Measurements from ENCODE around the gene EZR. TPM values are rescaled to one million over a fixed set of nuclear protein-coding genes. Genes with fewer than 3 reads are reported as not detected.

The EZR gene
- total RNA-seq, 6 donors from 2014 or later: 188 to 810 (median 346) TPM

DNA sequence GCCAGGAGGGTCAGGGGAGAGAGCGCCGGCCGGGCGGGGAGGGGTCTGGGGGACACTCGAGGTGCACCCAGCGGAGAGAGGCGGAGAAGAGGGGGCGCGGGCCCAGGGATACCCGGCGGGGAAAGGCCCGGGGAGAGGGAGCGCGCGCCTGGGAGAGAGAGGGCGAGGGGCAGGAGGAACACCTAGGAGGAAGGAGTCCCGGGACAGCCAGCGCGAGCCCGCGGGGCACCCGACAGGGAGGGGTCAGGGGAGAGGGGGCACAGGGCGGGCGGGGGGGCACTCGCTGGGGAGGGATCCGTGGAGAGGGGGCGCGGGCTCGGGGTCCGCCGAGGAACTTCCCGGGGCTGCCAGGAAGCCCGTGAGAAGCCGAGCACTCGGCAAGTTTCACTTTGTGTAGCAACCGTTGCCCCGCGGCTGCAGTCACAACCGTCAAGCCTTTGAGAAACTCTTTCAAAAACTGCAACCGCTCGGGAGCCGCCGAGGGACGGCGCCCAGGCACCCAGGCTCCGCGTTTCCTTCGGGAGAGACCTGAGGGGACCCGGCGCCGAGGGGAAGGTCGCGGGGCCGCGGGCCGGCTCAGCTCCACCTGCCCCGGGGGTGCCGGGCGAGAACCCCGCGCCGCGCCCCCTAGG lies 471 bp downstream of the EZR start:
- peak; percentile 59 to 93 for DNase-seq
- Histone ChIP-seq H3K4me3 (peak overlapping the region; percentile 74 to 95 (median 86)), H3K36me3 (peaks cover 0 to 11% (median 2%) of the 10 kb centered on the region in 4 donors), H3K27me3 (no peaks in the 10 kb centered on the region), H3K9me3 (no peaks in the 10 kb centered on the region), H3K27ac (peak overlapping the region; percentile 95 to 100 (median 98)), H3K4me1 (peaks cover 22 to 52% (median 36%) of the 10 kb centered on the region in 4 donors)
- 0% methylated on average over 6 to 29 of the region's 63 CpGs for WGBS, 2 donors
- TF ChIP-seq EP300 (IDR thresholded peaks at IDR 0.05): no peak
- TF ChIP-seq, protein P1, sequence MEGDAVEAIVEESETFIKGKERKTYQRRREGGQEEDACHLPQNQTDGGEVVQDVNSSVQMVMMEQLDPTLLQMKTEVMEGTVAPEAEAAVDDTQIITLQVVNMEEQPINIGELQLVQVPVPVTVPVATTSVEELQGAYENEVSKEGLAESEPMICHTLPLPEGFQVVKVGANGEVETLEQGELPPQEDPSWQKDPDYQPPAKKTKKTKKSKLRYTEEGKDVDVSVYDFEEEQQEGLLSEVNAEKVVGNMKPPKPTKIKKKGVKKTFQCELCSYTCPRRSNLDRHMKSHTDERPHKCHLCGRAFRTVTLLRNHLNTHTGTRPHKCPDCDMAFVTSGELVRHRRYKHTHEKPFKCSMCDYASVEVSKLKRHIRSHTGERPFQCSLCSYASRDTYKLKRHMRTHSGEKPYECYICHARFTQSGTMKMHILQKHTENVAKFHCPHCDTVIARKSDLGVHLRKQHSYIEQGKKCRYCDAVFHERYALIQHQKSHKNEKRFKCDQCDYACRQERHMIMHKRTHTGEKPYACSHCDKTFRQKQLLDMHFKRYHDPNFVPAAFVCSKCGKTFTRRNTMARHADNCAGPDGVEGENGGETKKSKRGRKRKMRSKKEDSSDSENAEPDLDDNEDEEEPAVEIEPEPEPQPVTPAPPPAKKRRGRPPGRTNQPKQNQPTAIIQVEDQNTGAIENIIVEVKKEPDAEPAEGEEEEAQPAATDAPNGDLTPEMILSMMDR (IDR thresholded peaks at IDR 0.05): no peak
- peak; percentile 45 to 66 for ATAC-seq (ENCODE audit: low FRiP score in 2 of 2)

DNA sequence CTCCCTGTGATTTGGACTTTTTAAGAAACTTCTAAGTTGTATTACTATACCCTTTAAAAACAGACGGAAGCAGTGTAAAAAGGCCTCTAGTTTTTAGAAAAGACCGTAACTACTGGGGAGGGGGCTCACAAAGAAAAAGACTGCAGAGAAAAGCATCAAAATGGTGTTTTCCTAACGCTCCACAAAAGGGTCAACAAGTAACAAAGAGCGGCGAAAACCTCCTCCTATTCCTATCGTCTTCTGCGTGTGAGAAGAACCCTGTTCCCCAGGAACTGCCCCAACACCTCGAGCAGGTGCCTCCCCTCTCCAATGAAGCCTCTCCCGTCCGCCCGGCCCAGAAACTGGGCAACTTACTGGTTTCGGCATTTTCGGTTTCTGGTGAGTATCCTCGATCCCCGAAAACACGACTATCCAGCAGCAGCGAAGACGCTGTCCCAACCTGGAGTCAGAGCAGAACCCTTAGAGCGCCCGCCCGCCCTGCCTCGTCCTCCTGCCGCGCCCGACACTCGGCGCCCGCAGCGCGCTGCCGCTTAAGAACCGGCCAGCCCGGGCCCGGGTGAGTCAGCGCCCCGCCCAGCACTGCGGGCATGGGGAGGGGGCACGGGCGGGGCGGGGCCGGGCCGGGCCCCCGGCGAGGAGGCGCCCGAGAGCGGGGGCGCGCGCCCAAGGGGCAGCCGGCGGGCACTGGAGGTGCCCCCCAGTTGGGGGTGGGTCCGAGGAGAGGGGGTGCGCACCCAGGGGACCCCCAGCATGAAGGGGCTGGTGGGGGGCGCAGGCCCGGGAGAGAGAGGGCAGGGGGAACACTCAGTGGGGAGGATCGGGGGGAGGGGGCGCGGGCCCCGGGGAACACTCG lies 1.2 kb downstream of the EZR start:
- no peaks in the 10 kb centered on the region for H3K9me3 ChIP-seq
- WGBS, 2 donors: 2 to 4% methylated on average over 15 to 26 of the region's 61 CpGs
- peaks cover 30 to 59% (median 43%) of the 10 kb centered on the region in 4 donors for H3K4me1 ChIP-seq
- DNase-seq (peak; percentile 89 to 97), ATAC-seq (ENCODE audit: low FRiP score in 2 of 2) (peak; percentile 89 to 92)
- H3K27me3 ChIP-seq: no peaks in the 10 kb centered on the region
- TF ChIP-seq POLR2AphosphoS5 (IDR thresholded peaks at IDR 0.05) (peak; percentile 96 to 99), EP300 (IDR thresholded peaks at IDR 0.05) (peak in 1 of 4 donors; percentile 55), POLR2A (IDR thresholded peaks at IDR 0.05) (peak in 3 of 4 donors; percentile 92 to 98 (median 97))
- TF ChIP-seq, protein P1 (IDR thresholded peaks at IDR 0.05): peak in 2 of 6 experiments; percentile 7 to 15
- peak overlapping the region; percentile 95 to 100 (median 98) for H3K27ac ChIP-seq
- peak overlapping the region; percentile 74 to 95 (median 86) for H3K4me3 ChIP-seq
- H3K36me3 ChIP-seq: peaks cover 0 to 17% (median 2%) of the 10 kb centered on the region in 4 donors

DNA sequence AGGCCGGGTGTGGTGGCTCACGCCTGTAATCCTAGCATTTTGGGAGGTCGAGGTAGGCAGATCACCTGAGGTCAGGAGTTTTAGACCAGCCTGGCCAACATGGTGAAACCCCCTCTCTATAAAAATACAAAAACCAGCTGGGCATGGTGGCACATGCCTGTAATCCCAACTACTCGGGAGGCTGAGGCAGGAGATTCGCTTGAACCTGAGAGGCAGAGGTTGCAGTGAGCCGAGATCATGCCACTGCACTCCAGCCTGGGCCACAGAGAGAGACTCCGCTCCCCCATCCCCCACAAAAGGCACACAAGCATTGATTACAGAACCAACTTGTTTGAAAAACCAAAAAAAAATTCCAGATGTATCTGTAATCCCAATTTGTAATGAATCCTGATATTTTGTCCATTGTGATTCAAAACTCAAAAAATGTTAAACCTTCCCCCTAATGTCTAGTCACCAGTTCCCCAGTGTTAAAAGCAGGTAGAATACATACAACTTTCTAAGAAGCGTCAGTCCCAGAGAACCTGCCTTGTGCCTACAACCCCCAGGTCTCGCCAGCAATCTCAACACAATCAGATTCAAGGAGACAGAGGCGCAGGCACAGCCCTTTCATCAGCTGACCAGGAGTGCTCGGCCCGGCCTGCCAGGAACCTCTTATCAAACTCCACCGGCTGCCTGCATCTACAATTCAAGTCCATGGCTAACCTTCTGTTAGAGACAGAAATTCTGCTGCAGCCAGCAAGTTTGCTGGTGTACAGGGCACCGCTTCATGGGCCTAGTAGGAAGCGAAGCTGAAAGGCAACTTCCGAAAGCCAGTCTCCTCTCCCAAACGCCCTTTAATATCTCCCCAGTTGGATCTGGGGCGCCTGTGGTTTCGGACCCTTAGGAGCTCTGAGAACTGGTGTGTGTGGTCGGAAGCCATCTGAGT lies 2.1 kb downstream of the EZR start:
- Histone ChIP-seq H3K9me3 (no peaks in the 10 kb centered on the region), H3K36me3 (peaks cover 0 to 23% (median 2%) of the 10 kb centered on the region in 4 donors), H3K27ac (peak overlapping the region; percentile 95 to 100 (median 98)), H3K4me1 (peaks cover 39 to 68% (median 52%) of the 10 kb centered on the region in 4 donors), H3K27me3 (no peaks in the 10 kb centered on the region), H3K4me3 (peak overlapping the region; percentile 74 to 95 (median 86))
- TF ChIP-seq POLR2AphosphoS5 (IDR thresholded peaks at IDR 0.05) (peak in 1 of 2 donors; percentile 32), EP300 (IDR thresholded peaks at IDR 0.05) (no peak), POLR2A (IDR thresholded peaks at IDR 0.05) (peak in 2 of 4 donors; percentile 31 to 39)
- TF ChIP-seq, protein P1 (IDR thresholded peaks at IDR 0.05): no peak
- peak in 1 of 2 donors; percentile 84 for DNase-seq
- peak; percentile 7 to 15 for ATAC-seq (ENCODE audit: low FRiP score in 2 of 2)
- WGBS, 2 donors: 34 to 46% methylated on average over 13 to 20 of the region's 20 CpGs

DNA sequence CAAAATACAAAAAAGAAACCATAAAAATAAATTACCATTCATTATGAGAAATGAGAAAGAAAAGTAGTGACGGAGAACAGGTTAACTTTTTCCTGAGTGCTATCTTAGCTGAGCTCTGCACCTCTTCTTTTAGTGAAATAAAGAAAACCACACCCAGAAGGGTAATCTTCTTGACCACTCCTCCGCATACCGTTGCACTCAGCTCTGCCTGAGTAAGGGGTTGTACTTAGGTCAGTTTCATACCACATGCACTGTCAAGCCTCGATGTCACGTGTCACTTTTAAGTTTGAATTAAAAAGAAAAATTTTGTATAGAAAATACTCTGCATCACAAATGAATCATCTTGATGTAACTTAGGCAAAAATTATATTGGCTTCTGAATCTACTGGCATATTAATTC lies 2.8 kb downstream of the EZR start:
- DNase-seq (peak in 1 of 2 donors; percentile 26), ATAC-seq (ENCODE audit: low FRiP score in 2 of 2) (no peak)
- Histone ChIP-seq H3K27ac (peak overlapping the region; percentile 95 to 100 (median 98)), H3K9me3 (no peaks in the 10 kb centered on the region), H3K27me3 (no peaks in the 10 kb centered on the region), H3K4me3 (peak overlapping the region in 3 of 4 donors; percentile 83 to 95 (median 90)), H3K4me1 (peaks cover 44 to 75% (median 58%) of the 10 kb centered on the region in 4 donors), H3K36me3 (peaks cover 0 to 23% (median 2%) of the 10 kb centered on the region in 4 donors)
- WGBS, 2 donors: 50 to 51% methylated on average over 5 of the region's 5 CpGs
- TF ChIP-seq EP300 (IDR thresholded peaks at IDR 0.05) (no peak), POLR2A (IDR thresholded peaks at IDR 0.05) (no peak), POLR2AphosphoS5 (IDR thresholded peaks at IDR 0.05) (no peak)
- TF ChIP-seq, protein P1 (IDR thresholded peaks at IDR 0.05): no peak
